Dedifferentiated amniotic fluid mesenchymal stem cell (primary cell): ENCODE results near the gene TTLL9.

Experiments
- DNase-seq: peaks from one replicate; pipeline ENCODE4 v3.0.0-alpha.2; 2016; ENCODE audit errors: extremely low spot score

The TTLL9 gene

GRCh38 chr20:31981784-31982183, 111.3 kb downstream of the TTLL9 start:
- no peak for DNase-seq

DNA sequence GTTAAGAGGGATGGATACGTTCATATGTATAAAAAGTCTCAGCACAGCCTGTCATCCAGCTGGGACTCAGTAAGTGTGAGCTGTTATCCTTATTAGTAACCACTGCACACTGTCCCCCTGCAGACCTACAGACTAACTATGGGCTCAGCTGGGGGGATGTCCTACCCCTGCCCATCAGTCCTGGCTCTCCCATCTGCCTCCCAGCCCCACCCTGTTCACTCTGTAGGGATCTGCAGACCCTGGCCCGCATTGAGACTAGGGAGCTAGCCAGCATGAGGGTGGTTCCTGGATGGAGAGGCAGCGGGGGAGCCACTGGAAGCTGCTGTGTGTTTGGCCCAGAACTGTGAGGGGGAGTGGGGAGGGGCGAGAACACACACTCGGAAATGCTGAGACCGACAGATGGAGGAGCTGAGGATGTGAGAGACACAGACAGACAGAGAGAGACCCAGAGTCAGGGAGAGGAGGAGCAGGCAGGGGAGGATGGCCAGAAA, 114.6 kb downstream of the TTLL9 start:
- no peak for DNase-seq

GRCh38 chr20:31987744-31988143, 117.3 kb downstream of the TTLL9 start:
- DNase-seq: no peak

- DNase-seq: no peak
Observed at GRCh38 chr20:31988430-31989015, 118.1 kb downstream of the TTLL9 start.

DNA sequence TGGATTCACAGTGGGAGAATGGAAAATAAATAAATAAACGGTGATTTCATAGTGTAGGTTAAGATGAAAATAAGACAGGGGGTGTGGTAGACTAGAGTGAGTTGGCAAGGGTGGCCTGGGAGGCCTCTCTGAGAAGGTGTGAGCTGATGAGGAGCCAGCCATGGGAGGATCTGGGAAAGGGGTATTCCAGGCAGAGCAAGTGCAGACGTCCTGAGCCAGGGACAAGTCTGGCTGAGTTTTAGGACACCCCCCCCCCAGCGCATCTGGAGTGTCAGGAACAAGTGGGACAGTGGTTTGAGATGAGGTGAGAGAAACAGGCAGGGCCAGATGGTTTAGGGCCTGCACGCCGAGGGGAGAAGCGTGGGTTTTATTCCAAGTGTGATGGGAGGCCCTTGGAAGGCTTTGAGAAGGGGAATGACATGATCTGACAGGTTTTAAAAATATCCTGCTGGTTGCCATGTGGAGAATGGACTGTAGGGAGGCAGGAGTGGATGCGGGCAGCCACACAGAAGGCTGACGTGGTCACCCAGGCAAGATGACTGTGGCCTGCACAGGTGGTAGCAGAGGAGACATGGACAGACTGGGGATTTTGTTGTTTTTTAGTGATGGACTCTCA, 118.7 kb downstream of the TTLL9 start:
- no peak for DNase-seq

DNA sequence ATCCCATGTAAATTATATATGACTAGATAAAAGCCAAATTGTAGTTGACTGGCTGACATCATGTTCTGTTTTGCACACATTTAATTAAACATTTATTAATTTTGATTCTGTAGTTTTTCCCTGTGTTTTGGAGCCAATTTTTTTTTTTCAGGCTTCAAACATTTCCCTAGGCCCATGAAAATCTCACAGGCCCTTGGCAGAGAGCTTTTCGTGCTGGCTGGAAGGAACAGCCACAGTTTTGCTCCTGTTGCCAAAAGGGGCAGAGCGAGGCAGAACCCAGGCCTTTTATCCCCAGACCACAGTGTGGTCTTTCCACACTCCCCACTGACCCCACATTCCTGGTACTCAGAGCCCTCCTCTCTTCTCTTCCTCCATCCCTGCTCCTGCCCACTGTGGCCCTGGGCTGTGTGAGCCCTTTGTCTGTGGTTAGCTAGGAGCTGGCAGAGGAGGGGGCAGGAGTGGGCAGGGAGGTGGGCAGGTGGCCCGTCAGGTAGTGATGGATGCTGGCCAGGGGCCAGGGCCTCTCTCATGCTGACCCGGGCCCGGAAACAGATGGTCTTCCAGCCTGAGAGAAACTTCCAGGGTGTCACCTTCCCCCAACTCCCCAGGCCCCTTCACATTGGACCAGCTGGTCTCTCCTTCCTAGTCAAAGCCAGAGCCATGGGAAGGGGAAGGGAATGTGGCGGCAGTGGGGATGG, 120.4 kb downstream of the TTLL9 start:
- DNase-seq: no peak

GRCh38 chr20:31991339-31991705, 120.9 kb downstream of the TTLL9 start:
- DNase-seq: no peak

- DNase-seq: no peak
Observed at GRCh38 chr20:31992086-31992485, 121.7 kb downstream of the TTLL9 start.
